Mesothelial cell of epicardium (in vitro differentiated cells): ENCODE data around the gene BNC1. TPM values are rescaled to one million over a fixed set of nuclear protein-coding genes. Genes with fewer than 3 reads are reported as not detected.

Experiments used
- DNase-seq, 2 experiments: peaks; one replicate each; pipeline ENCODE4 v3.0.0; 2021; ENCODE audit warnings: low spot score in 2 of 2; ENCODE audit not compliant: unreplicated experiment in 2 of 2
- H3K27ac Mint-ChIP-seq: 2 replicates; pipeline ENCODE4 v1.8.0; 2021; ENCODE audit warnings: mixed read lengths
- H3K27me3 Mint-ChIP-seq: 2 replicates; pipeline ENCODE4 v1.8.0; 2021; ENCODE audit warnings: low read depth, mixed read lengths
- H3K36me3 Mint-ChIP-seq: 2 replicates; pipeline ENCODE4 v1.8.0; 2021; ENCODE audit warnings: mixed read lengths
- H3K4me1 Mint-ChIP-seq: 2 replicates; pipeline ENCODE4 v1.8.0; 2021; ENCODE audit warnings: mixed read lengths
- H3K4me3 Mint-ChIP-seq: 2 replicates; pipeline ENCODE4 v1.8.0; 2021; ENCODE audit warnings: mild to moderate bottlenecking, moderate library complexity, mixed read lengths
- H3K9me3 Mint-ChIP-seq: 2 replicates; pipeline ENCODE4 v1.8.0; 2021; ENCODE audit warnings: mixed read lengths
- CTCF ChIP-seq: fragments of 200-600 bp; sonication (generic); IDR thresholded peaks from one replicate; pipeline ENCODE4 v1.5.0; 2021; ENCODE audit warnings: antibody characterized with exemption; ENCODE audit not compliant: unreplicated experiment
- total RNA-seq: library from RNA; stranded (reverse); gene quantifications from 3 replicates; pipeline ENCODE4 v1.2.1, GENCODE V29; 2021

The BNC1 gene
- total RNA-seq, 1 donor from 2014 or later = 50.9 TPM

- H3K4me1 Mint-ChIP-seq = peaks cover 55% of the 10 kb centered on the region
- no peak overlapping the region for H3K4me3 Mint-ChIP-seq
- no peak for DNase-seq
- no peaks in the 10 kb centered on the region for H3K27me3 Mint-ChIP-seq
- no peak for TF ChIP-seq CTCF
- H3K36me3 Mint-ChIP-seq = peaks cover 8% of the 10 kb centered on the region
- peak overlapping the region; percentile 94 for H3K27ac Mint-ChIP-seq
- peaks cover 11% of the 10 kb centered on the region for H3K9me3 Mint-ChIP-seq
Observed at GRCh38 chr15:83304861-83305703, 20.6 kb upstream of the BNC1 start.

GRCh38 chr15:83303535-83303934, 19.1 kb upstream of the BNC1 start:
- H3K36me3 Mint-ChIP-seq = peaks cover 12% of the 10 kb centered on the region
- DNase-seq = no peak
- no peak for TF ChIP-seq CTCF
- peak overlapping the region; percentile 94 for H3K27ac Mint-ChIP-seq
- peaks cover 54% of the 10 kb centered on the region for H3K4me1 Mint-ChIP-seq
- H3K4me3 Mint-ChIP-seq = no peak overlapping the region
- H3K9me3 Mint-ChIP-seq = peaks cover 18% of the 10 kb centered on the region
- no peaks in the 10 kb centered on the region for H3K27me3 Mint-ChIP-seq

GRCh38 chr15:83300826-83301225, 16.4 kb upstream of the BNC1 start:
- Mint-ChIP-seq H3K27ac (no peak overlapping the region), H3K36me3 (peaks cover 12% of the 10 kb centered on the region), H3K27me3 (no peaks in the 10 kb centered on the region), H3K4me3 (no peak overlapping the region), H3K9me3 (peaks cover 22% of the 10 kb centered on the region), H3K4me1 (peaks cover 31% of the 10 kb centered on the region)
- DNase-seq = no peak
- TF ChIP-seq CTCF = no peak

GRCh38 chr15:83299462-83299861, 15.0 kb upstream of the BNC1 start:
- Mint-ChIP-seq H3K27me3 (no peaks in the 10 kb centered on the region), H3K4me1 (peaks cover 17% of the 10 kb centered on the region), H3K4me3 (no peak overlapping the region), H3K9me3 (peaks cover 22% of the 10 kb centered on the region), H3K27ac (peak overlapping the region; percentile 62), H3K36me3 (peaks cover 12% of the 10 kb centered on the region)
- no peak for DNase-seq
- TF ChIP-seq CTCF = no peak

- DNase-seq = no peak
- H3K4me1 Mint-ChIP-seq = peaks cover 23% of the 10 kb centered on the region
- no peaks in the 10 kb centered on the region for H3K27me3 Mint-ChIP-seq
- TF ChIP-seq CTCF = no peak
- peaks cover 4% of the 10 kb centered on the region for H3K36me3 Mint-ChIP-seq
- H3K27ac Mint-ChIP-seq = peak overlapping the region; percentile 43
- peaks cover 12% of the 10 kb centered on the region for H3K9me3 Mint-ChIP-seq
- no peak overlapping the region for H3K4me3 Mint-ChIP-seq
Observed at GRCh38 chr15:83295417-83295816, 11.0 kb upstream of the BNC1 start.
